Measurements from ENCODE around the gene SOCS3.

Gene SOCS3

DNA sequence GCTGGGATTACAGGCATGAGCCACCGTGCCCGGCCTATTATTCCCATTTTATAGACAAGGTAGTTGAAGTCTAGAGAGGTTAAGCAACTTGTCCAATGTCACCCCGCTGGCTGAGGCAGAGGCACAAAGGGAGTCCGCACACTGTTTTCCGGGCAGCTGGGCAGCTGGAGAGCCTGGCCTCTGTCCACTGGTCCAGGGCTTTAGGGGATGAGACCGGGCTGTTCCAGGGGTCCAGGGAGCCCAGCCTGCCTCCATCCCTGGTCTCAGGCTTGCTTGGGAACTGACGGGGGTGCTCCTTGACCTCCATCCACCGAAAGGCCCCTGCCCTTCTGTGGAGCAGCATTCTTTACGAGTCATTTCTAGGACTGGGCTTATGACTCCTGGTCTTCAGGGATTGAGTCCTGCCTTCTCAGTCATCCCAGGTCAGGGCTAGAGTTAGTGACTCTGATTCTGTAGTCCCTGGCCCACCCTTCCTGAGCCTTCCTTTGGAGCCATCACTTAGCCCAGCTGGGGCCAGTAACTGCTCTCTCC, 37.5 kb downstream of the SOCS3 start:
- TF ChIP-seq, protein P1, sequence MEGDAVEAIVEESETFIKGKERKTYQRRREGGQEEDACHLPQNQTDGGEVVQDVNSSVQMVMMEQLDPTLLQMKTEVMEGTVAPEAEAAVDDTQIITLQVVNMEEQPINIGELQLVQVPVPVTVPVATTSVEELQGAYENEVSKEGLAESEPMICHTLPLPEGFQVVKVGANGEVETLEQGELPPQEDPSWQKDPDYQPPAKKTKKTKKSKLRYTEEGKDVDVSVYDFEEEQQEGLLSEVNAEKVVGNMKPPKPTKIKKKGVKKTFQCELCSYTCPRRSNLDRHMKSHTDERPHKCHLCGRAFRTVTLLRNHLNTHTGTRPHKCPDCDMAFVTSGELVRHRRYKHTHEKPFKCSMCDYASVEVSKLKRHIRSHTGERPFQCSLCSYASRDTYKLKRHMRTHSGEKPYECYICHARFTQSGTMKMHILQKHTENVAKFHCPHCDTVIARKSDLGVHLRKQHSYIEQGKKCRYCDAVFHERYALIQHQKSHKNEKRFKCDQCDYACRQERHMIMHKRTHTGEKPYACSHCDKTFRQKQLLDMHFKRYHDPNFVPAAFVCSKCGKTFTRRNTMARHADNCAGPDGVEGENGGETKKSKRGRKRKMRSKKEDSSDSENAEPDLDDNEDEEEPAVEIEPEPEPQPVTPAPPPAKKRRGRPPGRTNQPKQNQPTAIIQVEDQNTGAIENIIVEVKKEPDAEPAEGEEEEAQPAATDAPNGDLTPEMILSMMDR (conservative IDR thresholded peaks at IDR 0.05; ENCODE audit: low read depth, low read length): no peak
- no peak for DNase-seq (ENCODE audit: low read depth)
- no peak overlapping the region for H3K4me3 ChIP-seq (ENCODE audit: low read depth, low read length)

DNA sequence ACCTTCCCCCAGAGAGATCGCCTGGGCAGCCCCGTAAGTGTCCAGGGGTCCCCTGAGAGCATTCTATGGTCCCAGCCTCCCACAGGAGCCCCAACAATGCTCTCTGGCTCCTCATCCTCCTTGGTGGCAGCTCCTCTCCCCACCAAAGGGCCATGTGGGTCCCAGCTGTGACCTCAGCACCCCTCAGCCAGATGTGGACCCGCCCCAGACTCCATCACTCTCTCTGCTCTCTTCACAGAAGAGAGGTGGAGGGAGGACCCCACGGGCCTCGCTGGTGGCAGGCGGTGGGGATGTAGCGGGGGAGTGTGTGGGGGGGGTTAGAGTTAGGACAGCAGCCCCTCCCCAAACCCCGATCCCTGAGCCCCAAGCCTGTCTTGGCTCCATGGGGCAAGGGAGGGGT, 41.0 kb downstream of the SOCS3 start:
- TF ChIP-seq, protein P1 (conservative IDR thresholded peaks at IDR 0.05; ENCODE audit: low read depth, low read length): no peak
- H3K4me3 ChIP-seq (ENCODE audit: low read depth, low read length): no peak overlapping the region

GRCh38 chr17:78318407-78318806, 41.5 kb downstream of the SOCS3 start:
- TF ChIP-seq, protein P1 (conservative IDR thresholded peaks at IDR 0.05; ENCODE audit: low read depth, low read length): no peak
- H3K4me3 ChIP-seq (ENCODE audit: low read depth, low read length): no peak overlapping the region
- DNase-seq (ENCODE audit: low read depth): no peak

More for the DNA sequence above, 41.0 kb downstream of the SOCS3 start:
- no peak for DNase-seq (ENCODE audit: low read depth)

GRCh38 chr17:78317794-78318400, 42.0 kb downstream of the SOCS3 start:
- TF ChIP-seq, protein P1 (conservative IDR thresholded peaks at IDR 0.05; ENCODE audit: low read depth, low read length): no peak
- H3K4me3 ChIP-seq (ENCODE audit: low read depth, low read length): no peak overlapping the region
- DNase-seq (ENCODE audit: low read depth): no peak

DNA sequence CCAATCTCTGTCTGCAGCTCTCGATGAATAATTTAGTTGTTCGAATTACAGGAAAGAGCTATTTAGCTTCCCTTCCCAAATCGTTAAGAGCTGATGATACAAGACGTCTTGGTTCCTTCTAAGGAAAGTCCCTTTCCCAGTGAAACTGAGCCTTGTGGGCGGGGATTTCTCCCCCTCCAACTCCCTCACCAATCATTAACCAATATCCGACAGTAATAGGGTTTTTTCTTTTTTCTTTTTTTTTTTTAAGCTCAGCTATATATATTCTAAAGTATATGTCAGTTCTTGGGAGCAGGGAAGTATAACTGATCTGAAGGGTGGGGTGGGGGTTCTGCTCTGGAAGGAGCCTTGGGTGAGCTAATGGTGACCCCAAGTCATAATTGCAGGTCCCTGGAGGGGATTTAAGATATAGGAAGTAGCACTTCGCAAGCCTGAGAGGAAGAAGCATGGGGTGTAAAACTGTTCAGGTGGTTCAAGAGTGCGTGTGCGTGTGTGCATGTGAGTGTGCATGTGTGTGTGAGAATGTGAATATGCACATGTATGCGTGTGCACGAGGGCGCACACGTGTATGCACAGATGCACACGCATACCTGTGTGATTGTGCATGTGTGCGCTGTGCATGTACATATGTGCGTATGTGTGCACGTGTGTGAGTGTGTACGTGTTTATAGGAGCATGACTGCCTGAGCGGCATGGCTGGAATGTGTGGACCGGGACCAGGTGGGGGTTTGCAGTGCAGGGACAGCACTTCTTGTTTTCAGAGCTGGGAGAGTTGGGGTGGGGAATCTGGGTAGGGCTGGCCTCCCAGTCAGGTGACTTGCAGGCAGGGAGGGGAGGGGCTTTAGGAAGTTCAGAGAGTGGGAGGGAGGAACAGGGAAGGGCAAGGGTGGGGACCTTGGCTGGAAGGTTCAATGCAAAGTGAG, 42.7 kb downstream of the SOCS3 start:
- H3K4me3 ChIP-seq (ENCODE audit: low read depth, low read length): no peak overlapping the region
- TF ChIP-seq, protein P1 (conservative IDR thresholded peaks at IDR 0.05; ENCODE audit: low read depth, low read length): no peak
- peak; percentile 61 for DNase-seq (ENCODE audit: low read depth)

GRCh38 chr17:78316115-78316866, 43.6 kb downstream of the SOCS3 start:
- H3K4me3 ChIP-seq (ENCODE audit: low read depth, low read length): no peak overlapping the region
- TF ChIP-seq, protein P1 (conservative IDR thresholded peaks at IDR 0.05; ENCODE audit: low read depth, low read length): no peak
- DNase-seq (ENCODE audit: low read depth): no peak

Data from choroid plexus epithelial cell (primary cell).